Keratinocyte (primary cell): ENCODE measurements around the gene ARSI. TPM values are rescaled to one million over a fixed set of nuclear protein-coding genes. Genes with fewer than 3 reads are reported as not detected.

Experiments
- DNase-seq: peaks from one replicate; pipeline ENCODE4 v3.0.0-alpha.2; 2011; ENCODE audit warnings: low read depth, missing footprints, low spot score
- FAIRE-seq: peaks from 2 replicates; lab custom pipeline; 2011; peaks lifted over from hg19 to GRCh38; lab: Jason Lieb, UNC
- H2AFZ ChIP-seq: 2 replicates; pipeline ENCODE4 v1.6.0; 2012; ENCODE audit warnings: low read length, control low read depth, inconsistent platforms; ENCODE audit not compliant: control insufficient read depth
- H3K27ac ChIP-seq: 2 replicates; pipeline ENCODE4 v1.5.1; 2011; ENCODE audit warnings: low read length; ENCODE audit not compliant: control insufficient read depth, insufficient read depth
- H3K27me3 ChIP-seq: 3 replicates; pipeline ENCODE4 v1.6.0; 2011; ENCODE audit warnings: low read length; ENCODE audit not compliant: control insufficient read depth, insufficient read depth; ENCODE audit errors: extremely low read depth
- H3K36me3 ChIP-seq, 2 experiments: 2 replicates in 1 of 2; 3 replicates in 1 of 2; pipeline ENCODE4 v1.5.1; 2011; ENCODE audit warnings: low read length in 2 of 2, mild to moderate bottlenecking in 1 of 2; ENCODE audit not compliant: control insufficient read depth in 2 of 2, insufficient read depth in 2 of 2; ENCODE audit errors: extremely low read depth in 1 of 2
- H3K4me1 ChIP-seq: 3 replicates; pipeline ENCODE4 v1.5.1; 2011; ENCODE audit warnings: low read length; ENCODE audit not compliant: control insufficient read depth, insufficient read depth; ENCODE audit errors: extremely low read depth
- H3K4me2 ChIP-seq: 3 replicates; pipeline ENCODE4 v1.6.0; 2011; ENCODE audit warnings: low read depth, low read length; ENCODE audit not compliant: control insufficient read depth, insufficient read depth; ENCODE audit errors: extremely low read depth
- H3K4me3 ChIP-seq, 3 experiments: fragments of 200-600 bp in 1 of 3; sonication (generic) in 1 of 3; 2 replicates in 2 of 3; 3 replicates in 1 of 3; pipeline ENCODE4 v1.5.1; 2011 to 2016; ENCODE audit warnings: low read length in 3 of 3, mild to moderate bottlenecking in 3 of 3, control low read depth in 2 of 3, inconsistent platforms in 1 of 3, low read depth in 1 of 3, mixed read lengths in 1 of 3, mixed run types in 1 of 3, moderate library complexity in 1 of 3; ENCODE audit not compliant: control insufficient read depth in 2 of 3, insufficient read depth in 2 of 3; ENCODE audit errors: extremely low read depth in 1 of 3
- H3K79me2 ChIP-seq: 2 replicates; pipeline ENCODE4 v1.6.0; 2012; ENCODE audit warnings: low read length; ENCODE audit not compliant: control insufficient read depth, insufficient read depth
- H3K9ac ChIP-seq: 3 replicates; pipeline ENCODE4 v1.6.0; 2011; ENCODE audit warnings: low read length; ENCODE audit not compliant: control insufficient read depth, insufficient read depth; ENCODE audit errors: extremely low read depth
- H3K9me1 ChIP-seq: 3 replicates; pipeline ENCODE4 v1.6.0; 2011; ENCODE audit warnings: low read length; ENCODE audit not compliant: control insufficient read depth, insufficient read depth; ENCODE audit errors: extremely low read depth
- H3K9me3 ChIP-seq: 2 replicates; pipeline ENCODE4 v1.5.1; 2012; ENCODE audit warnings: low read depth, low read length; ENCODE audit not compliant: control insufficient read depth
- H4K20me1 ChIP-seq: 3 replicates; pipeline ENCODE4 v1.6.0; 2011; ENCODE audit warnings: low read length; ENCODE audit not compliant: control insufficient read depth, insufficient read depth; ENCODE audit errors: extremely low read depth
- EZH2 ChIP-seq: IDR thresholded peaks from one replicate; pipeline ENCODE4 v1.6.1; 2012; ENCODE audit warnings: inconsistent platforms, mild to moderate bottlenecking, low read length, moderate library complexity
- dilution Hi-C: fragments of 300-500 bp; cut with MboI; formaldehyde crosslinking; loops from one replicate; pipeline ENCODE4 v1.7.0; 2020; ENCODE audit warnings: low sequenced_read_pairs; ENCODE audit not compliant: extremely low pct_ligation_motif_present
- polyA plus RNA-seq, 5 experiments: library from polyadenylated mRNA; depleted of rRNA in 3 of 5; stranded (reverse) in 3 of 5; stranded (forward) in 1 of 5; unstranded in 1 of 5; fragments of >200 nt; gene quantifications; 1 replicate in 1 of 5; 2 replicates in 3 of 5; 3 replicates in 1 of 5; pipeline versions ENCODE4 v1.2.1 to v1.2.3, GENCODE V29; 2011 to 2012; ENCODE audit warnings: missing spikeins in 2 of 5, low read depth in 1 of 5, low replicate concordance in 1 of 5
- TF ChIP-seq, protein P1 (sequence below), 3 experiments: IDR thresholded peaks in 1 of 3; conservative IDR thresholded peaks in 1 of 3; optimal IDR thresholded peaks in 1 of 3; 2 replicates in 2 of 3; 3 replicates in 1 of 3; pipeline versions ENCODE3 to v1.5.1; 2011; ENCODE audit warnings: low read length in 3 of 3, mild to moderate bottlenecking in 3 of 3, moderate library complexity in 2 of 3, control low read depth in 1 of 3, inconsistent platforms in 1 of 3; ENCODE audit not compliant: insufficient read depth in 2 of 3; ENCODE audit errors: extremely low read depth in 1 of 3

The ARSI gene
- polyA plus RNA-seq, 1 donor (not counting 4 experiments of a cell fraction or from before 2014, with no cell fraction given) = 1.7 TPM

GRCh38 chr5:150263801-150264621 is 38.7 kb downstream of the ARSI start:
- Histone ChIP-seq H3K9ac (peak overlapping the region; percentile 49), H3K79me2 (no peaks in the 10 kb centered on the region), H3K4me2 (peak overlapping the region; percentile 61), H3K4me1 (peaks cover 24% of the 10 kb centered on the region), H3K27me3 (no peaks in the 10 kb centered on the region), H4K20me1 (no peaks in the 10 kb centered on the region), H2AFZ (no peak overlapping the region), H3K36me3 (no peaks in the 10 kb centered on the region), H3K4me3 (no peak overlapping the region), H3K9me1 (peaks cover 4% of the 10 kb centered on the region), H3K27ac (peak overlapping the region; percentile 22), H3K9me3 (no peaks in the 10 kb centered on the region)
- dilution Hi-C loops = no loop called here
- peak; percentile 98 for DNase-seq
- peak; percentile 99 for FAIRE-seq
- no peak for TF ChIP-seq EZH2
- TF ChIP-seq, protein P1, sequence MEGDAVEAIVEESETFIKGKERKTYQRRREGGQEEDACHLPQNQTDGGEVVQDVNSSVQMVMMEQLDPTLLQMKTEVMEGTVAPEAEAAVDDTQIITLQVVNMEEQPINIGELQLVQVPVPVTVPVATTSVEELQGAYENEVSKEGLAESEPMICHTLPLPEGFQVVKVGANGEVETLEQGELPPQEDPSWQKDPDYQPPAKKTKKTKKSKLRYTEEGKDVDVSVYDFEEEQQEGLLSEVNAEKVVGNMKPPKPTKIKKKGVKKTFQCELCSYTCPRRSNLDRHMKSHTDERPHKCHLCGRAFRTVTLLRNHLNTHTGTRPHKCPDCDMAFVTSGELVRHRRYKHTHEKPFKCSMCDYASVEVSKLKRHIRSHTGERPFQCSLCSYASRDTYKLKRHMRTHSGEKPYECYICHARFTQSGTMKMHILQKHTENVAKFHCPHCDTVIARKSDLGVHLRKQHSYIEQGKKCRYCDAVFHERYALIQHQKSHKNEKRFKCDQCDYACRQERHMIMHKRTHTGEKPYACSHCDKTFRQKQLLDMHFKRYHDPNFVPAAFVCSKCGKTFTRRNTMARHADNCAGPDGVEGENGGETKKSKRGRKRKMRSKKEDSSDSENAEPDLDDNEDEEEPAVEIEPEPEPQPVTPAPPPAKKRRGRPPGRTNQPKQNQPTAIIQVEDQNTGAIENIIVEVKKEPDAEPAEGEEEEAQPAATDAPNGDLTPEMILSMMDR (optimal IDR thresholded peaks at IDR 0.05 in 1 of 3, IDR thresholded peaks at IDR 0.05 in 1 of 3, conservative IDR thresholded peaks at IDR 0.05 in 1 of 3; ENCODE audit: extremely low read depth in 1 of 3, insufficient read depth in 2 of 3, low read length in 3 of 3) = no peak

- no peaks in the 10 kb centered on the region for H3K79me2 ChIP-seq
- TF ChIP-seq, protein P1 (optimal IDR thresholded peaks at IDR 0.05 in 1 of 3, IDR thresholded peaks at IDR 0.05 in 1 of 3, conservative IDR thresholded peaks at IDR 0.05 in 1 of 3; ENCODE audit: extremely low read depth in 1 of 3, insufficient read depth in 2 of 3, low read length in 3 of 3) = no peak
- TF ChIP-seq EZH2 = no peak
- H3K27ac ChIP-seq = no peak overlapping the region
- H3K4me3 ChIP-seq = no peak overlapping the region
- DNase-seq (no peak), FAIRE-seq (peak; percentile 74)
- no peaks in the 10 kb centered on the region for H3K9me3 ChIP-seq
- H4K20me1 ChIP-seq = no peaks in the 10 kb centered on the region
- H3K36me3 ChIP-seq = no peaks in the 10 kb centered on the region
- peaks cover 4% of the 10 kb centered on the region for H3K9me1 ChIP-seq
- no peak overlapping the region for H2AFZ ChIP-seq
- dilution Hi-C loops = no loop called here
- H3K9ac ChIP-seq = no peak overlapping the region
- H3K4me1 ChIP-seq = peaks cover 24% of the 10 kb centered on the region
- peak overlapping the region; percentile 61 for H3K4me2 ChIP-seq
- no peaks in the 10 kb centered on the region for H3K27me3 ChIP-seq
Measured at GRCh38 chr5:150263375-150263775, 39.3 kb downstream of the ARSI start.
